Caco-2 (cell line): ENCODE data around the gene TMEM185A. TPM values are rescaled to one million over a fixed set of nuclear protein-coding genes. Genes with fewer than 3 reads are reported as not detected.
"Not testable (repeated sequence)": the region's sequence is repeated elsewhere in the genome, so short reads cannot be mapped to it uniquely, and the experiment has no call there.

Source experiments
- BruUV-seq: library from RNA; stranded (reverse); fragments of 400-500 nt; replicated peaks from 2 replicates; lab custom pipeline; 2021; lab: Mats Ljungman, UMichigan
- CTCF ChIA-PET: fragments of 300-600 bp; sonication (Branson Sonifier 250); formaldehyde crosslinking; loops from one replicate; lab custom pipeline; 2022; ENCODE audit warnings: antibody characterized with exemption; lab: Charles Lee
- POLR2A ChIA-PET: fragments of 300-600 bp; sonication (Branson Sonifier 250); formaldehyde crosslinking; loops from one replicate; lab custom pipeline; 2022; ENCODE audit warnings: antibody characterized with exemption; lab: Charles Lee
- DNase-seq, 2 experiments: peaks; one replicate each; pipeline versions ENCODE4 v3.0.0 to v3.0.0-alpha.2; 2020 to 2022
- H3K27me3 ChIP-seq: replicated peaks from 2 replicates; pipeline ENCODE4 v1.6.0; 2011; ENCODE audit warnings: low read length; ENCODE audit not compliant: control insufficient read depth, insufficient read depth
- H3K36me3 ChIP-seq: 2 replicates; pipeline ENCODE4 v1.5.1; 2011; ENCODE audit warnings: low read length; ENCODE audit not compliant: control insufficient read depth, insufficient read depth
- H3K4me1 ChIP-seq: fragments of 250-450 bp; sonication (Bioruptor Pico); 2 replicates; pipeline ENCODE4 v1.5.1; 2020; ENCODE audit warnings: mild to moderate bottlenecking
- H3K4me3 ChIP-seq: 2 replicates; pipeline ENCODE4 v1.5.1; 2011; ENCODE audit warnings: low read depth, mild to moderate bottlenecking, control low read depth, low read length
- H3K9me3 ChIP-seq: fragments of 250-450 bp; sonication (Bioruptor Pico); 2 replicates; pipeline ENCODE4 v1.5.1; 2020; ENCODE audit warnings: mild to moderate bottlenecking, moderate library complexity
- H3K27ac Mint-ChIP-seq: one replicate; pipeline ENCODE4 v1.8.0; 2022; ENCODE audit warnings: mixed read lengths; ENCODE audit not compliant: unreplicated experiment
- H3K27me3 Mint-ChIP-seq: one replicate; pipeline ENCODE4 v1.8.0; 2022; ENCODE audit warnings: mixed read lengths; ENCODE audit not compliant: insufficient read depth, unreplicated experiment
- H3K36me3 Mint-ChIP-seq: one replicate; pipeline ENCODE4 v1.8.0; 2022; ENCODE audit warnings: mild to moderate bottlenecking, mixed read lengths; ENCODE audit not compliant: insufficient read depth, unreplicated experiment
- H3K4me1 Mint-ChIP-seq: one replicate; pipeline ENCODE4 v1.8.0; 2022; ENCODE audit warnings: low read depth, mixed read lengths; ENCODE audit not compliant: unreplicated experiment
- H3K4me3 Mint-ChIP-seq: one replicate; pipeline ENCODE4 v1.8.0; 2022; ENCODE audit warnings: mild to moderate bottlenecking, moderate library complexity, mixed read lengths; ENCODE audit not compliant: unreplicated experiment
- H3K9me3 Mint-ChIP-seq: one replicate; pipeline ENCODE4 v1.8.0; 2022; ENCODE audit warnings: mixed read lengths; ENCODE audit not compliant: unreplicated experiment
- CTCF ChIP-seq, 2 experiments: fragments of 200-600 bp in 1 of 2; IDR thresholded peaks; 1 replicate in 1 of 2; 2 replicates in 1 of 2; pipeline versions ENCODE4 v1.5.1 to v1.8.0; 2011 to 2022; ENCODE audit warnings: antibody characterized with exemption in 1 of 2, control low read depth in 1 of 2, inconsistent platforms in 1 of 2, low read depth in 1 of 2, low read length in 1 of 2, mild to moderate bottlenecking in 1 of 2, moderate library complexity in 1 of 2; ENCODE audit not compliant: insufficient read depth in 1 of 2, severe bottlenecking in 1 of 2, unreplicated experiment in 1 of 2
- intact Hi-C: fragments of 100-400 bp; cut with micrococcal nuclease; formaldehyde crosslinking; loops from one replicate; pipeline ENCODE4 v1.10.0; 2022; ENCODE audit not compliant: unreplicated experiment
- total RNA-seq: library from RNA; stranded (reverse); gene quantifications from 2 replicates; pipeline ENCODE4 v1.2.3, GENCODE V29; 2022

Gene TMEM185A
- total RNA-seq, 1 experiment from 2014 or later = 17.1 TPM

- POLR2A ChIA-PET, H3K9me3 ChIP-seq, DNase-seq, H3K9me3 Mint-ChIP-seq, BruUV-seq, H3K27me3 ChIP-seq, H3K4me1 Mint-ChIP-seq, H3K36me3 Mint-ChIP-seq, H3K27me3 Mint-ChIP-seq, H3K27ac Mint-ChIP-seq, H3K4me3 ChIP-seq, H3K4me1 ChIP-seq, intact Hi-C loops, H3K36me3 ChIP-seq, CTCF ChIA-PET, H3K4me3 Mint-ChIP-seq: not testable (repeated sequence)
These were observed 44.2 kb downstream of the TMEM185A start, which contains the start of gene MAGEA9B for GRCh38 chrX:149587359-149587758. Gene MAGEA9B (minus strand): TSS chrX:149587459. CDS start chrX:149583179, 4,280 bp downstream.

GRCh38 chrX:149585631-149586030, 46.0 kb downstream of the TMEM185A start:
- H3K4me3 Mint-ChIP-seq, H3K4me1 Mint-ChIP-seq, H3K36me3 ChIP-seq, BruUV-seq, H3K9me3 Mint-ChIP-seq, H3K36me3 Mint-ChIP-seq, H3K4me1 ChIP-seq, POLR2A ChIA-PET, CTCF ChIA-PET, H3K27ac Mint-ChIP-seq, intact Hi-C loops, DNase-seq, H3K9me3 ChIP-seq, H3K27me3 Mint-ChIP-seq, H3K27me3 ChIP-seq, H3K4me3 ChIP-seq: not testable (repeated sequence)

- intact Hi-C loops, BruUV-seq, CTCF ChIA-PET: not testable (repeated sequence)
These were observed 58.1 kb downstream of the TMEM185A start for GRCh38 chrX:149573456-149573855.

GRCh38 chrX:149572743-149573142, 58.8 kb downstream of the TMEM185A start:
- POLR2A ChIA-PET = no interaction called here
- H3K27ac Mint-ChIP-seq = no peak overlapping the region
- H3K4me3 ChIP-seq = no peak overlapping the region
- no peaks in the 10 kb centered on the region for H3K9me3 ChIP-seq
- no peak overlapping the region for H3K4me3 Mint-ChIP-seq
- no peaks in the 10 kb centered on the region for H3K36me3 Mint-ChIP-seq
- H3K27me3 Mint-ChIP-seq = no peaks in the 10 kb centered on the region
- no peaks in the 10 kb centered on the region for H3K27me3 ChIP-seq
- no peaks in the 10 kb centered on the region for H3K4me1 ChIP-seq
- CTCF ChIA-PET = no interaction called here
- no TSS peak for BruUV-seq
- H3K9me3 Mint-ChIP-seq = no peaks in the 10 kb centered on the region
- DNase-seq = no peak
- intact Hi-C loops = no loop called here
- H3K4me1 Mint-ChIP-seq = no peaks in the 10 kb centered on the region
- no peaks in the 10 kb centered on the region for H3K36me3 ChIP-seq
- TF ChIP-seq CTCF (IDR thresholded peaks at IDR 0.05; ENCODE audit: insufficient read depth in 1 of 2, low read depth in 1 of 2, low read length in 1 of 2, severe bottlenecking in 1 of 2, unreplicated experiment in 1 of 2) = no peak

More at GRCh38 chrX:149573456-149573855, 58.1 kb downstream of the TMEM185A start:
- H3K27ac Mint-ChIP-seq, H3K4me3 Mint-ChIP-seq, POLR2A ChIA-PET, H3K4me3 ChIP-seq, H3K27me3 Mint-ChIP-seq, DNase-seq, H3K9me3 Mint-ChIP-seq, H3K4me1 ChIP-seq, H3K36me3 Mint-ChIP-seq, H3K9me3 ChIP-seq, H3K4me1 Mint-ChIP-seq, H3K27me3 ChIP-seq, H3K36me3 ChIP-seq: not testable (repeated sequence)
